Skeletal muscle tissue (tissue), 4 donors: ENCODE results near the gene PARD3B. TPM values are rescaled to one million over a fixed set of nuclear protein-coding genes. Genes with fewer than 3 reads are reported as not detected.

Experiments
- H3K27ac ChIP-seq: one replicate; pipeline ENCODE4 v1.7.0; 2013; ENCODE audit warnings: mild to moderate bottlenecking, low read depth, low read length, inconsistent platforms
- H3K27me3 ChIP-seq, 3 donors: one replicate each; pipeline ENCODE4 v1.7.0; 2013; ENCODE audit warnings: low read length in 3 of 3; ENCODE audit not compliant: control insufficient read depth in 3 of 3, insufficient read depth in 3 of 3
- H3K36me3 ChIP-seq, 3 donors: one replicate each; pipeline ENCODE4 v1.7.0; 2013; ENCODE audit warnings: low read length in 3 of 3; ENCODE audit not compliant: control insufficient read depth in 3 of 3, insufficient read depth in 3 of 3
- H3K4me1 ChIP-seq, 3 donors: one replicate each; pipeline ENCODE4 v1.7.0; 2013; ENCODE audit warnings: low read length in 3 of 3, mild to moderate bottlenecking in 3 of 3; ENCODE audit not compliant: control insufficient read depth in 3 of 3, insufficient read depth in 3 of 3
- H3K4me3 ChIP-seq, 3 donors: one replicate each; pipeline ENCODE4 v1.7.0; 2013; ENCODE audit warnings: low read length in 3 of 3
- H3K9ac ChIP-seq, 3 donors: one replicate each; pipeline ENCODE4 v1.7.0; 2013; ENCODE audit warnings: low read length in 3 of 3, mild to moderate bottlenecking in 3 of 3, moderate library complexity in 2 of 3, low read depth in 1 of 3
- H3K9me3 ChIP-seq, 3 donors: one replicate each; pipeline ENCODE4 v1.7.0; 2013; ENCODE audit warnings: low read length in 3 of 3; ENCODE audit not compliant: control insufficient read depth in 3 of 3
- total RNA-seq: library from RNA; depleted of rRNA; stranded (reverse); fragments of >200 nt; gene quantifications from one replicate; pipeline ENCODE4 v1.2.3, GENCODE V29; 2014
- donor health status: Osteomylitis.

Gene PARD3B
- total RNA-seq, 1 donor from 2014 or later, result 19.8 TPM

DNA sequence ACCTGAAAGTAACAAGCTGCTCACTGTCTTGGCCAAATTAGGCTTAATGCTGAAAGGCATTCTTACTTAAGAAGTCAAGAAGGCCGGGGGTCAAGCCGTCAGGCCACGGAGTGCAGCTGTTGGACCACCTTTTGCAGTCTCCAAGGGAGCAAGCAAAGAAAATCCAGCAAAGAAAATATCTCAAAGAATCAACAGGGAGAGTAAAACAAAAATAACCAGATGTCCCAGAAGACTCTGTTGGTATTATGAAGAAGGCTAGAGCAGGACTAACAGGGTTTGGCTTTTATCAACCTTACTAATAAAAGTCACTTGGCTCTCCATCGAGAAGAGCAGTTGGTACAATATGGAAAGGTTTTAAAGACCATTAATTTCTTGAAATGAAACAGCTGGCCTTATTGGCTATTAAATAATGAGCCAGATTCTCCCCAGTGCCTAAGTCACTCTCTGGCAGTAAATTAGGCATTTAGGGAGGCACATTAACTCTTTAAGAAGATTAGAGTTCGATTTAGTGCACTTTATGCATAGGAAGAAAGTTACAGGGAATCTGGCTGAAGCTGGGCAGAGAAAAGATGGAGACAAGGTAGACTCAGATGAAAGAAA, 1026.2 kb downstream of the PARD3B start:
- Histone ChIP-seq H3K9me3 (peaks cover 0 to 2% (median 0%) of the 10 kb centered on the region in 3 donors), H3K9ac (no peak overlapping the region), H3K27me3 (no peaks in the 10 kb centered on the region), H3K36me3 (no peaks in the 10 kb centered on the region), H3K27ac (no peak overlapping the region), H3K4me3 (no peak overlapping the region), H3K4me1 (no peaks in the 10 kb centered on the region)

DNA sequence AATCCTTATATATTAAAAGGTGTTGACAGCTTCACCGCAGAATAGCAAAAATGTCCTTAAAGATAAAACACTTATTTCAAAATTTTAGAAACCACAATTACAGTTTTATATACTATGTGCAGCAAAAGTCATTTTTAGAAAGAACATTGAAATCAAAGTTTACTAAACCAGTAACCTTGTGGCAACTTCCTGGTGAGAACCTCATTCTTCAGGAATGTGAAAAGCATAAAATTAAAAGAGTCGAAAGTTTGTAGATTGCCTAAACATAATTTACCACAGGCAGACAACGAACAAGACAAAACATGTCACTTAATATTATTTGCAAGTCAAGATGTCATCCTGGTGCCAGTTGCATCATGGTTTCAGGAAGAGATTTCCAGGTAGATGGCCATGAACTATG, 1028.7 kb downstream of the PARD3B start:
- H3K4me1 ChIP-seq, result no peaks in the 10 kb centered on the region
- H3K4me3 ChIP-seq, result no peak overlapping the region
- peaks cover 0 to 2% (median 0%) of the 10 kb centered on the region in 3 donors for H3K9me3 ChIP-seq
- no peaks in the 10 kb centered on the region for H3K36me3 ChIP-seq
- no peak overlapping the region for H3K9ac ChIP-seq
- H3K27me3 ChIP-seq, result no peaks in the 10 kb centered on the region
- H3K27ac ChIP-seq, result no peak overlapping the region

DNA sequence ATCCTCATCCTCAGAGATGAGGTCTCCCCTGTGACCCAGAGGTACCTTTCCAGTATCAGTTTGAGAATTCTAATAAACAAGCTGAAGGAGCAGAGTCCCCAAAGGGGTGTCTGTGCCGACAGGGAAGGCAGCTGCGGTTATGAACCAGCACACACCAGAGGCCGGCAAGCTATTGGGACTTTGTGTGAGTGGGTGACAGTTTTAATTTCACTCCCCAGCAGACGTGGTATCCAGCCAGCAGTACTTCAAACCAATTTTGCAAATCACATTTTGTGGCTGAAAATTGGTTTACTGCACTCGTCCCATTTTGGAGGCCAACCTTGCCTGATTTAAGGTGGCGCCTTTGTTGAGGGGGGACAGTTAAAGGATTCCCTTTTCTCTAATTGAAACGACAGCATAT, 1034.1 kb downstream of the PARD3B start:
- Histone ChIP-seq H3K4me3 (no peak overlapping the region), H3K9ac (no peak overlapping the region), H3K4me1 (no peaks in the 10 kb centered on the region), H3K27ac (no peak overlapping the region), H3K9me3 (peaks cover 0 to 2% (median 0%) of the 10 kb centered on the region in 3 donors), H3K36me3 (no peaks in the 10 kb centered on the region), H3K27me3 (no peaks in the 10 kb centered on the region)

DNA sequence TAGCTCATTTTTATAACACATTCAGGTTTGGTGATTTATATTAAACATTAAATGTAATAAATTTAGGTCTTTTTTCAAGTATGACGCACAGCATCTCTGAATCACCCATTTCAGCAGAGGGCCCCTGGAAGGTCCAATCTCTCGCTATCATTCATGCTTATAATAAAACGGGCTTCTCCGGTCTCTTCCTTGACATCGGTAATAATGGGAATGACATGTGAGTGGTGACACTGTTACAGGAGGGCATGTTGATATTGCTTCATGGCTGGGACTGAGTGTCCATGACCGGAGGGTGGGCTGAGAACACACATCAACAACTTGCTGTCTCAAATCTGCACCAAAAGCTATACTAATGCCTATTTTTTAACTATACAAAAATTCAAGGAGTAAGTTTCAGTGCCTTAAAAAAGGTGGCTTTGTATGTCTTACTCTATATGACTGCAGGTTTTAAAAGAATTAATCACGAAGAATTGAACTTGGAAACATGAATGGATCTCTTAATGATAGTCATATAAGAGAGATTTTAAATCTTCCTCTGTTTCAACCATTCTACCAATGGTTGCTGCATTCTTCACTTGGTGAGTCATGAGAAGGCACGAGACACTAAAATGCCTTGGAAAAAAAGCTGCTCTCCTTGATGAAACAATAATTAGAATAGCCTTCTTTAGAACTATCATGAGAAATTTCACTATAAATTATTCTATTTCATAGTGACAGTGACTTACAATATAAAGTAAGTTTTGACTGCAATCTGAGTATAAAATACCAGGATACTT, 1035.1 kb downstream of the PARD3B start:
- Histone ChIP-seq H3K9ac (no peak overlapping the region), H3K9me3 (peaks cover 0 to 2% (median 0%) of the 10 kb centered on the region in 3 donors), H3K27ac (no peak overlapping the region), H3K4me1 (no peaks in the 10 kb centered on the region), H3K36me3 (no peaks in the 10 kb centered on the region), H3K27me3 (no peaks in the 10 kb centered on the region), H3K4me3 (no peak overlapping the region)

DNA sequence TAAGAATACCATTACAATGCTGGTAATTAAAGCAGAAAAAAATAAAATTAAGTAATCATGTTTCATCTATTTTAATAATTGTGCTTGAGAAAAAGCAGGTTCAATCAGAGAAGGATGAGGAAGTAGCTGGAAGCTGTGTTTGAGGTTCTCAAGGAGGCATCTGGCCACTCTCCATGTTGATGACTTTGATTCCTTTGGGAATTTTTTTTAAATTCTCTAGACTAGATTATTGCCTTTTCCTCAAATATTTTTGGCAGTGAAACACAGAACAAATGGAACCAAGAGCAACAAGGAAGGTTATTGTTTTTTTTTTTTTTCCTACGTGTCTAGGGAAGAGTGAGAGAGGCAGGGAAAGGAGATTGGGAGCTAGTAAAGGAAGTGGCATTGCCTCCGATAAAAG, 1037.1 kb downstream of the PARD3B start:
- Histone ChIP-seq H3K36me3 (no peaks in the 10 kb centered on the region), H3K27ac (no peak overlapping the region), H3K27me3 (no peaks in the 10 kb centered on the region), H3K9me3 (no peaks in the 10 kb centered on the region), H3K4me3 (no peak overlapping the region), H3K9ac (no peak overlapping the region), H3K4me1 (no peaks in the 10 kb centered on the region)

DNA sequence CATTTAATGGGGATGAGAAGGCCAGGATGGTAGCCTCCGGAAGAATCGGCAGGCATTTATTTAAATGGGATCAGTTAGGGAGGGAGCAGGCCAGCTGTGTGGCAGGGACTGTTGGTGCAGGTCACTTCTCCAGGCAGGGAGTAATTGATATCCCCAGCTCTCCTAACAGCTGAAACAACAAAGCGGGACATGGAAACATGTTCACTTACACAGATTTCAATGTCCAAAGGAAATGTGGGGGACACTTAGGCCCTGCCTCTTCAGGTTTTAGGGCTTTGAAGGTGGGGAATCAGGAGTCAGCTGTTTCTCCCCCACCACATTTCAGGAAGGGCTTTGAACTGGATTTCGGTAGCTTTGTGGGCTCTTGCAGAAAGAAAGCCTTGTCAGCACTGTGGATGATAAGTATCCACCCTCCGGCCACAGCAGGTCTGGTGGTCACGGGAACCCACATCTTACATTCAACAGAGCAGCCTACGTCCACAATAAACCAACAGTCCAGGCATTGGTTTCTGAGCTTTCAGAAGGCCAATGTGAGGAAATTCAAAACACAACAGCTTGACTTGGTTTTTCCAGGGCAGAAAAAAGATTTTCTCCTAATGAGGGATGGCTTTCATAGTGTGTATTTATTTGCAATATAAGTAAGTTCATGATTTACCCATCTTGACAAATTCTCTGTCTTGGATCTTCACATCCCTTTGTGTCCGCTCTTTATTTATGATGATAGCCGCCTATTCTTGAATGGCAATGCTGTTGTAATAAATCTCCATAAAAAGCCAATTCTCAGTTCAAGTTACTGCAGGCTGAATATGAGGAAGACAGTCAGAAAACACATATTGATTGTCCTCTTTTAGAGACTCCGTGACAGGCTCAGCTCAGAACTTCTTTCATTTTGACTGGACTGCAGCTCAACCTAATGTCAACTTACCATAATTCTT, 1040.4 kb downstream of the PARD3B start:
- Histone ChIP-seq H3K27me3 (no peaks in the 10 kb centered on the region), H3K9ac (no peak overlapping the region), H3K9me3 (no peaks in the 10 kb centered on the region), H3K4me1 (no peaks in the 10 kb centered on the region), H3K27ac (no peak overlapping the region), H3K36me3 (no peaks in the 10 kb centered on the region), H3K4me3 (no peak overlapping the region)

DNA sequence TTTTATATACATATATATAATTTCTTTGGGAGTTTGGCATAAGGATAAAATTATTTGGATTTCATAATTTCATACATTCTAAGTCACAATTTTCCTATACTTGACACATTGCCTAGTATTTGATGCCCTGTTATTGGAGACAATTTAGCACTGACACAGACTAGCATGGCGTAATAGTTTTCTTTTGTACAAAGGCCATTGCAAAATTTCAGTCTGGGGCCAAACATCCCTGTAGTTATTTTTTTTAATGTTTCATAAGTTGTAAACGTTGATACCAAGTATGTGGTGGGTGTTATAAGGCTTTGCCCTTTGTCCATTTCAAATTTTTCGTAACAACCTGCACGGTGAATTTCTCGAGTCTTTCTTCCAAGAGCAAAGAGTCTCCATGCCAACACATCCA, 1041.4 kb downstream of the PARD3B start:
- Histone ChIP-seq H3K27ac (no peak overlapping the region), H3K27me3 (no peaks in the 10 kb centered on the region), H3K36me3 (no peaks in the 10 kb centered on the region), H3K4me1 (no peaks in the 10 kb centered on the region), H3K4me3 (no peak overlapping the region), H3K9ac (no peak overlapping the region), H3K9me3 (no peaks in the 10 kb centered on the region)

DNA sequence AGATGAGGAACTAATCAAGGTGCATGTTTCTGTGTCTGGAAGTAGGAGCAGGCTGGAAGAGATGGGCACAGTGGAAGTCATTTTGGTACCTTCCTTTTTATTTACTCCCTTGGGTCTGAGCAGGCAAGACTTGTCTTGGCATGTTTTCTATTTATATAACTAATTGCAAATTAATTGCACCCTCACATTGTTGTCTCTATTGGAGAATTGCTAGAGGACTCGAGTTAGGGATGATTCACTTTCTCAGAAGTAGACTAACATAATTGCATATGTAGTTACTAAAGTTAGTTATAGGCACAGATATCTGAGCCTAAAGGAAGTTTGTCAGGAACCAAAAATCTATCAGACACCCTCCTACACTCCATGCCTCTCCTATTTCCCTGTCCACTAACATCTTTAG, 1044.2 kb downstream of the PARD3B start:
- Histone ChIP-seq H3K27me3 (no peaks in the 10 kb centered on the region), H3K27ac (no peak overlapping the region), H3K4me1 (no peaks in the 10 kb centered on the region), H3K9ac (no peak overlapping the region), H3K4me3 (no peak overlapping the region), H3K36me3 (no peaks in the 10 kb centered on the region), H3K9me3 (no peaks in the 10 kb centered on the region)

DNA sequence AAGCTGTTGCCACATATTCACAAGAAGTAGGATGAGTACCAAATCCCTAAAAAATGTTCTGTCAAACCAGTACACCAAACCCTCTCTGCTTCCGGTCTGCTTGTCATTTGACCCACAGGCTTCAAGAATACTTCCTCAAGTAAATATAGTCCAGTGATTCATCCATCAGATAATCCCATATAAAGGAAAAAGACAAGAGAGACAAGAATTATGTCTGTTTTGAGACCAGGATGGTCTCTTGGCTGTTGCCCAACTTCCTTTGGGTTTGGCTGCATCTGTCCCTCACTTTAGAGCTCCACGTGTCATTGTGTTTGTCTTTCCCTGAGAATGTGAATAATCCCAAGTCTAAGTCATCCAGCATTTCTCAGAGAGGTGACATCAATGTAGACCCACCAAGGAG, 1045.5 kb downstream of the PARD3B start:
- H3K36me3 ChIP-seq, result no peaks in the 10 kb centered on the region
- no peak overlapping the region for H3K27ac ChIP-seq
- no peak overlapping the region for H3K9ac ChIP-seq
- no peaks in the 10 kb centered on the region for H3K9me3 ChIP-seq
- no peak overlapping the region for H3K4me3 ChIP-seq
- H3K4me1 ChIP-seq, result no peaks in the 10 kb centered on the region
- no peaks in the 10 kb centered on the region for H3K27me3 ChIP-seq

DNA sequence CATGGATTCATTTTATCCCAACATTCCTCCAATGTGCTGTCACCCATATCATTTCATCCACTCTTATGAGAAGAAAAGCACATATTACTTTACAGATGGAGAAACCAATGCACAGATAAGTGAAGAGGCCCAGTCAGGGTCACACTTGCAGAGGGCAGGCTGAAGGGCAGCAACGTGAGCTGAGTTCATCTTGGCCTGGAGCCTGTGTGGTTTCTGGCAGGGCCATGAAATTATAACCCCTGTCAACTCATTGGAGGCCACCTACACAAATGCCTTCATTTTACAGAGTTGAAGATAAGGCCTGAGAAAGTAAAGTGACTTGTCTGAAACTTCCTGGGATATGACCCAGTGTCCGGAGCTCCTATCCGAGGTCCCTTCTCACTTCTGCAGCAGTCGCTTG, 1048.6 kb downstream of the PARD3B start:
- Histone ChIP-seq H3K9me3 (no peaks in the 10 kb centered on the region), H3K36me3 (no peaks in the 10 kb centered on the region), H3K9ac (no peak overlapping the region), H3K27me3 (no peaks in the 10 kb centered on the region), H3K27ac (no peak overlapping the region), H3K4me1 (no peaks in the 10 kb centered on the region), H3K4me3 (no peak overlapping the region)
